Measurements from ENCODE around the gene TMEM247.

DNA sequence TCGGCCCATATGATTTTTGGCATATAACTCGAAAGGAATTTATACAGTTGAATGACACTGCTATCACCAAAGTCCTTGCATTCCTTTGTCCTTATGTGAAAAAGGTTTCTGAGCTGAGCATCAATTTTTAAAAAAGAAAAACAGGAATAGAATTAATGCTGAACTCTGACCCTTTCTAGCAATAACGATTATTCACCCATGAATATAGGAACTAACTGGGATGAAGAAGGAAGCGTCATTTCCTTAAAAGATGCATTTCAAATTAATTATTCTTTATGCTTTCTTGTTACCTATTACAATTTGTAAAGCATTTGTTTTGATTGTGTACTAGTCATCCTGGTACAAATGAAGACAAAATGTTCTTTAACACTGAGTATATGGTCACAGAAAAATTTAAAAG is 19.3 kb downstream of the TMEM247 start:
- TF ChIP-seq, protein P1, sequence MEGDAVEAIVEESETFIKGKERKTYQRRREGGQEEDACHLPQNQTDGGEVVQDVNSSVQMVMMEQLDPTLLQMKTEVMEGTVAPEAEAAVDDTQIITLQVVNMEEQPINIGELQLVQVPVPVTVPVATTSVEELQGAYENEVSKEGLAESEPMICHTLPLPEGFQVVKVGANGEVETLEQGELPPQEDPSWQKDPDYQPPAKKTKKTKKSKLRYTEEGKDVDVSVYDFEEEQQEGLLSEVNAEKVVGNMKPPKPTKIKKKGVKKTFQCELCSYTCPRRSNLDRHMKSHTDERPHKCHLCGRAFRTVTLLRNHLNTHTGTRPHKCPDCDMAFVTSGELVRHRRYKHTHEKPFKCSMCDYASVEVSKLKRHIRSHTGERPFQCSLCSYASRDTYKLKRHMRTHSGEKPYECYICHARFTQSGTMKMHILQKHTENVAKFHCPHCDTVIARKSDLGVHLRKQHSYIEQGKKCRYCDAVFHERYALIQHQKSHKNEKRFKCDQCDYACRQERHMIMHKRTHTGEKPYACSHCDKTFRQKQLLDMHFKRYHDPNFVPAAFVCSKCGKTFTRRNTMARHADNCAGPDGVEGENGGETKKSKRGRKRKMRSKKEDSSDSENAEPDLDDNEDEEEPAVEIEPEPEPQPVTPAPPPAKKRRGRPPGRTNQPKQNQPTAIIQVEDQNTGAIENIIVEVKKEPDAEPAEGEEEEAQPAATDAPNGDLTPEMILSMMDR (IDR thresholded peaks at IDR 0.05): no peak
- no peak for TF ChIP-seq POLR2AphosphoS5 (IDR thresholded peaks at IDR 0.05)
